GM23338 (cell line): Measurements from ENCODE around the gene RFESD. TPM values are rescaled to one million over a fixed set of nuclear protein-coding genes. Genes with fewer than 3 reads are reported as not detected.

Experiments used
- ATAC-seq: fragments of 200-7000 bp; cut with Tn5 transposase; 3 replicates; pipeline ENCODE4 v1.9.1; 2020
- DNase-seq: peaks from one replicate; pipeline ENCODE4 v3.0.0-alpha.2; 2015; ENCODE audit warnings: low spot score
- H2AFZ ChIP-seq: fragments of 200-600 bp; sonication (generic); 2 replicates; pipeline ENCODE4 v1.8.0; 2016; ENCODE audit warnings: antibody characterized with exemption, mild to moderate bottlenecking, moderate library complexity
- H3F3A ChIP-seq: fragments of 200-600 bp; sonication (generic); replicated peaks from 2 replicates; pipeline ENCODE4 v1.8.0; 2017; ENCODE audit warnings: antibody characterized with exemption, mixed run types, low read depth
- H3K27ac ChIP-seq: fragments of 200-600 bp; sonication (generic); 2 replicates; pipeline ENCODE4 v1.6.1; 2016; ENCODE audit warnings: low read depth
- H3K27me3 ChIP-seq: fragments of 200-600 bp; sonication (generic); 2 replicates; pipeline ENCODE4 v1.8.0; 2016; ENCODE audit warnings: mild to moderate bottlenecking, mixed run types, moderate library complexity; ENCODE audit not compliant: insufficient read depth
- H3K36me3 ChIP-seq: fragments of 200-600 bp; sonication (generic); 2 replicates; pipeline ENCODE4 v1.8.0; 2016; ENCODE audit warnings: mild to moderate bottlenecking; ENCODE audit not compliant: insufficient read depth
- H3K4me1 ChIP-seq: fragments of 200-600 bp; sonication (generic); 2 replicates; pipeline ENCODE4 v1.8.0; 2016; ENCODE audit warnings: mild to moderate bottlenecking, moderate library complexity; ENCODE audit not compliant: insufficient read depth
- H3K4me2 ChIP-seq: fragments of 200-600 bp; sonication (generic); 2 replicates; pipeline ENCODE4 v1.7.1; 2017; ENCODE audit warnings: mixed run types
- H3K4me3 ChIP-seq: fragments of 200-600 bp; sonication (generic); 2 replicates; pipeline ENCODE4 v1.6.1; 2016; ENCODE audit warnings: mixed run types
- H3K79me2 ChIP-seq: fragments of 200-600 bp; sonication (generic); replicated peaks from 2 replicates; pipeline ENCODE4 v1.8.0; 2017; ENCODE audit warnings: mild to moderate bottlenecking; ENCODE audit not compliant: insufficient read depth
- H3K9me2 ChIP-seq: fragments of 200-600 bp; sonication (generic); 2 replicates; pipeline ENCODE4 v1.8.0; 2017; ENCODE audit not compliant: insufficient read depth
- H4K20me1 ChIP-seq: fragments of 200-600 bp; sonication (generic); replicated peaks from 2 replicates; pipeline ENCODE4 v1.8.0; 2017; ENCODE audit warnings: mild to moderate bottlenecking; ENCODE audit not compliant: insufficient read depth
- H3K27ac Mint-ChIP-seq: 2 replicates; pipeline ENCODE4 v1.8.0; 2020; ENCODE audit warnings: inconsistent platforms, mild to moderate bottlenecking, moderate library complexity, mixed read lengths
- H3K27me3 Mint-ChIP-seq: 3 replicates; pipeline ENCODE4 v1.8.0; 2022; ENCODE audit warnings: low read depth, mild to moderate bottlenecking, moderate library complexity, mixed read lengths, inconsistent platforms; ENCODE audit not compliant: insufficient read depth, poor library complexity
- H3K36me3 Mint-ChIP-seq: 3 replicates; pipeline ENCODE4 v1.8.0; 2021; ENCODE audit warnings: low read depth, mild to moderate bottlenecking, inconsistent platforms, moderate library complexity, mixed read lengths
- H3K4me1 Mint-ChIP-seq: 3 replicates; pipeline ENCODE4 v1.8.0; 2020; ENCODE audit warnings: mild to moderate bottlenecking, inconsistent platforms, mixed read lengths
- H3K4me3 Mint-ChIP-seq: 3 replicates; pipeline ENCODE4 v1.8.0; 2021; ENCODE audit warnings: moderate library complexity, mild to moderate bottlenecking, inconsistent platforms, mixed read lengths
- H3K9me3 Mint-ChIP-seq: 3 replicates; pipeline ENCODE4 v1.8.0; 2020; ENCODE audit warnings: moderate library complexity, mild to moderate bottlenecking, inconsistent platforms, mixed read lengths
- CREB1 ChIP-seq: fragments of 250-450 bp; sonication (Bioruptor Pico); IDR thresholded peaks from 2 replicates; pipeline ENCODE4 v1.5.0; 2020; ENCODE audit warnings: low read depth, mild to moderate bottlenecking, moderate library complexity
- CTCF ChIP-seq, 2 experiments: fragments of 200-600 bp in 1 of 2; sonication (generic) in 1 of 2; conservative IDR thresholded peaks; 2 replicates each; pipeline versions ENCODE4 v1.5.1 to v1.6.1; 2016 to 2017; ENCODE audit warnings: antibody characterized with exemption in 2 of 2, low read depth in 2 of 2, mild to moderate bottlenecking in 2 of 2, moderate library complexity in 1 of 2
- ETS1 ChIP-seq: IDR thresholded peaks from 2 replicates; pipeline ENCODE4 v1.6.1; 2016; ENCODE audit warnings: antibody characterized with exemption
- EZH2phosphoT487 ChIP-seq: fragments of 200-600 bp; sonication (generic); IDR thresholded peaks from one replicate; pipeline ENCODE4 v1.8.1; 2018; ENCODE audit warnings: antibody characterized with exemption; ENCODE audit not compliant: unreplicated experiment
- JUNB ChIP-seq: IDR thresholded peaks from one replicate; pipeline ENCODE4 v1.6.1; 2016; ENCODE audit warnings: antibody characterized with exemption; ENCODE audit not compliant: unreplicated experiment
- NANOG ChIP-seq: IDR thresholded peaks from 2 replicates; pipeline ENCODE4 v1.6.1; 2016; ENCODE audit warnings: antibody characterized with exemption, borderline replicate concordance
- POLR2AphosphoS5 ChIP-seq: IDR thresholded peaks from 2 replicates; pipeline ENCODE4 v1.6.1; 2016; ENCODE audit warnings: antibody characterized with exemption, low read depth
- ZNF331 ChIP-seq: fragments of 250-450 bp; sonication (Bioruptor Pico); IDR thresholded peaks from 2 replicates; pipeline ENCODE4 v1.5.0; 2020; ENCODE audit warnings: low read depth, mild to moderate bottlenecking, moderate library complexity
- ZNF462 ChIP-seq: fragments of 250-450 bp; sonication (Bioruptor Pico); IDR thresholded peaks from 2 replicates; pipeline ENCODE4 v1.5.0; 2020; ENCODE audit warnings: mild to moderate bottlenecking, moderate library complexity
- polyA plus RNA-seq: library from polyadenylated mRNA; unstranded; fragments of >200 nt; fragmentation: Nextera tagmentation; extraction: Ambion mirVana; gene quantifications from 2 replicates; pipeline ENCODE4 v1.2.1, GENCODE V29; 2016
- total RNA-seq: library from RNA; depleted of rRNA; stranded (reverse); fragments of >200 nt; shearing (Covaris generic); gene quantifications from 2 replicates; pipeline ENCODE4 v1.2.3, GENCODE V29; 2014

The RFESD gene
- total and polyA plus RNA-seq, 2 experiments from 2014 or later: 2.4 to 6.9 TPM

GRCh38 chr5:95649274-95649673 is 2.7 kb downstream of the RFESD start (continued):
- TF ChIP-seq ETS1 (no peak), CTCF (conservative IDR thresholded peaks at IDR 0.05; ENCODE audit: low read depth in 2 of 2) (no peak)

- no peak overlapping the region for H3K4me3 Mint-ChIP-seq
- H3K79me2 ChIP-seq: no peaks in the 10 kb centered on the region
- no peaks in the 10 kb centered on the region for H3F3A ChIP-seq
- peaks cover 6% of the 10 kb centered on the region for H3K27me3 Mint-ChIP-seq
- H3K9me2 ChIP-seq: no peaks in the 10 kb centered on the region
- DNase-seq: no peak
- H3K4me1 ChIP-seq: no peaks in the 10 kb centered on the region
- H3K27me3 ChIP-seq: no peaks in the 10 kb centered on the region
- H3K36me3 Mint-ChIP-seq: no peaks in the 10 kb centered on the region
- no peaks in the 10 kb centered on the region for H3K9me3 Mint-ChIP-seq
- no peak overlapping the region for H3K27ac Mint-ChIP-seq
- no peak overlapping the region for H3K4me3 ChIP-seq
- H3K36me3 ChIP-seq: no peaks in the 10 kb centered on the region
- H3K4me1 Mint-ChIP-seq: no peaks in the 10 kb centered on the region
- H3K27ac ChIP-seq: no peak overlapping the region
- H4K20me1 ChIP-seq: no peaks in the 10 kb centered on the region
- H3K4me2 ChIP-seq: no peak overlapping the region
- ATAC-seq: no peak
- H2AFZ ChIP-seq: no peak overlapping the region
- no peak for TF ChIP-seq CREB1 (CRISPR knock-in tag)
- no peak for TF ChIP-seq JUNB
- TF ChIP-seq CTCF (conservative IDR thresholded peaks at IDR 0.05; ENCODE audit: low read depth in 2 of 2): no peak
- TF ChIP-seq EZH2phosphoT487: no peak
- no peak for TF ChIP-seq NANOG
- TF ChIP-seq ZNF462: no peak
- TF ChIP-seq ZNF331 (CRISPR knock-in tag): no peak
- TF ChIP-seq POLR2AphosphoS5: no peak
Measured at GRCh38 chr5:95649842-95650620, 3.5 kb downstream of the RFESD start.
